ENCODE results near the gene SALL4. TPM values are rescaled to one million over a fixed set of nuclear protein-coding genes. Genes with fewer than 3 reads are reported as not detected.

The SALL4 gene
- total RNA-seq, 1 experiment from 2014 or later: 17.7 TPM

GRCh38 chr20:51832276-51832675 is 30.0 kb upstream of the SALL4 start:
- no TSS peak for BruUV-seq (replicated peaks)
- CTCF ChIA-PET: no interaction called here

DNA sequence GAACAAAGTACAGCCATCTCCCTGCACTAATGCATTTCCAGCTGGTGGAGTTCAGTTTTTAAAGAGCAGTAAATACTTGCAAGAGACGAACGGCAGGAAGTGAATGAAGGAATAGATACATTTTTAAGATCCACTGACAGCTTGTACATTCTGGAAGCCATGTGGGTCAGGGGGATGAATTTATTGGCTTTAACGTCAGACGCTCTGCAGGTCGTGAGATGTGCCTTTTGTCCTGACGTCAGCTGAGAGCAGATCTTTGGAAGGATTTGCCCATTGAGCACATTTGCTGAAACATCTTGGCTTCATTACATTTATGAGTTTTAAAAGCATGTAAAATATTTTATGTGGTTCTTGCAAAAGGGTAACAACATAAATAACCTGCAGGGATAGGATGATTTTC is 29.5 kb upstream of the SALL4 start:
- no peak overlapping the region for H3K4me3 ChIP-seq (ENCODE audit: low read depth, low read length, poor library complexity, severe bottlenecking)
- ChIA-PET POLR2A (ENCODE audit: low non-redundant PET) (no interaction called here), CTCF (no interaction called here)
- H3K27ac ChIP-seq (ENCODE audit: low read depth, low read length, poor library complexity, severe bottlenecking): no peak overlapping the region
- H3K4me1 ChIP-seq (ENCODE audit: insufficient read depth, low read length, poor library complexity, severe bottlenecking): no peaks in the 10 kb centered on the region
- H3K9me3 ChIP-seq (ENCODE audit: low read depth, low read length, poor library complexity, severe bottlenecking): no peaks in the 10 kb centered on the region
- H3K27me3 ChIP-seq (replicated peaks; ENCODE audit: insufficient read depth, low read depth, low read length, poor library complexity): no peaks in the 10 kb centered on the region
- H3K36me3 ChIP-seq (ENCODE audit: insufficient read depth, low read length, poor library complexity, severe bottlenecking): no peaks in the 10 kb centered on the region
- no peak for DNase-seq (ENCODE audit: low spot score)
- intact Hi-C loops (cut with micrococcal nuclease; ENCODE audit: unreplicated experiment): no loop called here
- TF ChIP-seq CTCF (conservative IDR thresholded peaks at IDR 0.05; ENCODE audit: low read depth, low read length) (no peak), EZH2 (IDR thresholded peaks at IDR 0.05; ENCODE audit: borderline replicate concordance, low read depth, low read length, poor library complexity, severe bottlenecking) (no peak)
- no TSS peak for BruUV-seq (replicated peaks)

More at GRCh38 chr20:51832276-51832675, 30.0 kb upstream of the SALL4 start:
- POLR2A ChIA-PET (ENCODE audit: low non-redundant PET): no interaction called here
- Histone ChIP-seq H3K4me1 (ENCODE audit: insufficient read depth, low read length, poor library complexity, severe bottlenecking) (no peaks in the 10 kb centered on the region), H3K4me3 (ENCODE audit: low read depth, low read length, poor library complexity, severe bottlenecking) (no peak overlapping the region), H3K9me3 (ENCODE audit: low read depth, low read length, poor library complexity, severe bottlenecking) (no peaks in the 10 kb centered on the region), H3K27me3 (replicated peaks; ENCODE audit: insufficient read depth, low read depth, low read length, poor library complexity) (no peaks in the 10 kb centered on the region), H3K27ac (ENCODE audit: low read depth, low read length, poor library complexity, severe bottlenecking) (no peak overlapping the region), H3K36me3 (ENCODE audit: insufficient read depth, low read length, poor library complexity, severe bottlenecking) (no peaks in the 10 kb centered on the region)
- no peak for DNase-seq (ENCODE audit: low spot score)
- no peak for TF ChIP-seq CTCF (conservative IDR thresholded peaks at IDR 0.05; ENCODE audit: low read depth, low read length)
- TF ChIP-seq EZH2 (IDR thresholded peaks at IDR 0.05; ENCODE audit: borderline replicate concordance, low read depth, low read length, poor library complexity, severe bottlenecking): no peak
- intact Hi-C loops (cut with micrococcal nuclease; ENCODE audit: unreplicated experiment): no loop called here

GRCh38 chr20:51830538-51830937 is 28.2 kb upstream of the SALL4 start:
- no TSS peak for BruUV-seq (replicated peaks)
- Histone ChIP-seq H3K27ac (ENCODE audit: low read depth, low read length, poor library complexity, severe bottlenecking) (no peak overlapping the region), H3K27me3 (replicated peaks; ENCODE audit: insufficient read depth, low read depth, low read length, poor library complexity) (no peaks in the 10 kb centered on the region), H3K9me3 (ENCODE audit: low read depth, low read length, poor library complexity, severe bottlenecking) (no peaks in the 10 kb centered on the region), H3K4me3 (ENCODE audit: low read depth, low read length, poor library complexity, severe bottlenecking) (no peak overlapping the region), H3K36me3 (ENCODE audit: insufficient read depth, low read length, poor library complexity, severe bottlenecking) (no peaks in the 10 kb centered on the region), H3K4me1 (ENCODE audit: insufficient read depth, low read length, poor library complexity, severe bottlenecking) (no peaks in the 10 kb centered on the region)
- intact Hi-C loops (cut with micrococcal nuclease; ENCODE audit: unreplicated experiment): no loop called here
- POLR2A ChIA-PET (ENCODE audit: low non-redundant PET): no interaction called here
- TF ChIP-seq CTCF (conservative IDR thresholded peaks at IDR 0.05; ENCODE audit: low read depth, low read length) (no peak), EZH2 (IDR thresholded peaks at IDR 0.05; ENCODE audit: borderline replicate concordance, low read depth, low read length, poor library complexity, severe bottlenecking) (no peak)
- no peak for DNase-seq (ENCODE audit: low spot score)
- CTCF ChIA-PET: no interaction called here
